GM18517 (cell line): ENCODE results near the gene MASP1.

ENCODE experiments used
- ATAC-seq: cut with Tn5 transposase; IDR thresholded peaks from one replicate; pipeline ENCODE4 v1.9.1; 2021; ENCODE audit warnings: mild to moderate bottlenecking, moderate library complexity; ENCODE audit not compliant: unreplicated experiment

Gene MASP1

DNA sequence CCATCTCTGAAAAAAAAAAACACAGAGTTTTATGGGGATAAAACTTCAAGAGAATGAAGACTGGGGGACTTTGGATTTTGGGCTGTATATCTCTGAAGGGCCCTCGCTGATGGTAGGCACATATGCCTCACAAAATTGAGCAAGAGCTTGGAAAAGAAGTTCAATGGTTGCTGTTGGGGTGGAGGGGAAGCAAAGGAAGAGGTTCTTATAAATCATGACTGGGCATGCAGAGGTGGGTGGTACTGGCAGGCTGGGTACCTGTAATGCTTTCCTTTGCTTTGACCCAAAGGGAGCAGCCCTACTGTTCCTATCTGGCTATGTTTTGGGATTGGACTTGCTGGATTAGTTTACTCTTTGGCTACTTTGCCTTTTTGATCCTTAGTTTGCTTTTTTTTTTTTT is 100.3 kb downstream of the MASP1 start:
- no peak for ATAC-seq

DNA sequence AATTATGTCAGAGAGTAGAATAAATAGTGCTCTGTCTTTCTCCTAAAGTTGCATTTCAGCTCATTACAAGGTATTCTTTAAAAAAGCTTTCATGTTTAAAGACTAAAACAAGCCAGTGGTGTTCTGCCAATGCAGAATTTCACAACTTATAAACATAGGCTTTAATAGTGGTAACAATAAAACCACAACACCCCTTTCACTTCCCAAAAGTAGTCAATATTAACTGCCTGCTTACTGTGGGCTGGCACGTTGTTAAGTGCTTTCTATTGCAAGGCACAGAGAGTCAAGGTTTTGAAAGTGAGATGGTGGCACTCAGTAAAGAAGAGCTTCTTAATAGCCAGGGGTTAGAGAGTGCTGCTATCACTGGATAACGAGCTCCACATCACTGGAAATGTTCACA is 102.6 kb downstream of the MASP1 start:
- ATAC-seq, result no peak

DNA sequence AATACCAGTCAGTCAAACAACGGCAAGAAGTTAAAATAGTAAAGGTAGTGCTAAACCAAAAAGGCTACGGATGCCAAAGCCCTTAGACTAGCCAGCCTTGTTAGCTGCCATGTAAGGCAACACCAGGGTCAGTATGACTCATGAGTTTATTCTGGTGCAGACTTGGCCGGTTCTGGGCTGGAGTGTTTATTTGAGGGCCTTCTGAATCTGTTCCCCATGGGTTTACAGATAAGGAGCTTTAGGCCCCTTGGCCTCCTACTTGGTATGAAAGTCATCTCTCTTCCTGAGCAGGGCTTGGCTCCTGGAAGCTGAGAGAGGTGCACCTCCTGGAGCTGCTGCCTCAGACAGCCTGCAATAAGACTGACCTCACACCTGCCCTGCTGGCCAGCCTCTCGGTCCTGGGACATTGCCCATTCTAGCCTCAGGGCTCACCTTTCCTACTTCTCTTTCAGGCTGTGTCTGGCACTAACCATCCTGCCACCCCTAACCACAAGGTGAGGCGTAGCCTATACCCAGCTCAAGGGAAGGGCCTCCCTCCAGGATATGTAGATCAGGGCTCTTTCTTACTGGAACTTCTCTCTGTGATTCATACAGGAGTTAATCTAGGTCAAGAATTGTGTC is 104.6 kb downstream of the MASP1 start:
- no peak for ATAC-seq

DNA sequence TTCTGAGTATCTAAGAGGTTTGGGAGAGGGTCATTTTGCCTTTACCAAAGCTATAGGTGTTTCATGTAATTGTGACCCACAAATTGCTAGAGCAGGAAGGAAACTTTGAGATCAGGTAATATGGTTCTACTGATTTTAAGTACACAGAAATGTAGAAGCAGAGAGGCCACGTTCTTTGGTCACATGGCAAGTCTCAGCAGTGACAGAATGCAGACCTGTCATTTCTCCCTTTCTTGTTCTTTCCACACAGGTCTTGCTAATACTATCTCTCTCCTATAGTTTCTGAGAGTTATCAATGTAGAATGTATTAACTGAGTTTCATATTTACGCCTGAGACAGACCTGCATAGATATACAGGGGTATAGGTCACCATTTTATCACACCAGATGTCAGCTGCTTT is 105.2 kb downstream of the MASP1 start:
- no peak for ATAC-seq

DNA sequence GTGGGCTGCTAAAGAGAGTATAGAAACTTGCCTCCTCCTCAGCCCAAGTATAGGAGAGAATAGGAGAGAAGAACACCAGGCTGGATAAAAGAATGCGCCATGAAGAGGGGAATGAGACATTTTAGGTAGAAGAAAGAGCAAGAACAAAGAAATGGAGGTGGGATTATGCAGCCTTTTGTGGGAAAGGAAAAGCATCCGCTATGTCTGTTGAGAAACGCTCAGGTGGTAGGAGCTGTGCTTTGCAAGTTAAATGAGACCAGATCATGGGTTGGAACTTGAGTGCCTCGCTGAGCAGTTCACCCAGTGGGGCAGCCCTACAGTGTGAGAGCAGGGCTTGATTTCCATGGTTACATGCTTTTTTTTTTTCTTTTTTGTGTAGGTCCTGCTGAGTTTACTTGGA is 105.8 kb downstream of the MASP1 start:
- ATAC-seq, result no peak
